Endothelial cell (in vitro differentiated cells): ENCODE results near the gene PTPRT. TPM values are rescaled to one million over a fixed set of nuclear protein-coding genes. Genes with fewer than 3 reads are reported as not detected.

Experiments used
- DNase-seq: peaks from one replicate; pipeline ENCODE4 v3.0.0; 2021; ENCODE audit warnings: low spot score
- H3K27ac Mint-ChIP-seq: one replicate; pipeline ENCODE4 v1.8.0; 2021; ENCODE audit warnings: mixed read lengths, inconsistent platforms; ENCODE audit not compliant: unreplicated experiment
- H3K27me3 Mint-ChIP-seq: one replicate; pipeline ENCODE4 v1.8.0; 2021; ENCODE audit warnings: mild to moderate bottlenecking, moderate library complexity, mixed read lengths, inconsistent platforms; ENCODE audit not compliant: unreplicated experiment
- H3K36me3 Mint-ChIP-seq: one replicate; pipeline ENCODE4 v1.8.0; 2021; ENCODE audit warnings: mild to moderate bottlenecking, low read depth, mixed read lengths, inconsistent platforms; ENCODE audit not compliant: unreplicated experiment
- H3K4me1 Mint-ChIP-seq: one replicate; pipeline ENCODE4 v1.8.0; 2021; ENCODE audit warnings: mild to moderate bottlenecking, mixed read lengths, inconsistent platforms; ENCODE audit not compliant: unreplicated experiment
- H3K4me3 Mint-ChIP-seq: one replicate; pipeline ENCODE4 v1.8.0; 2021; ENCODE audit warnings: mild to moderate bottlenecking, mixed read lengths, inconsistent platforms; ENCODE audit not compliant: unreplicated experiment
- H3K9me3 Mint-ChIP-seq: one replicate; pipeline ENCODE4 v1.8.0; 2021; ENCODE audit warnings: mixed read lengths, inconsistent platforms; ENCODE audit not compliant: unreplicated experiment
- total RNA-seq: library from RNA; stranded (reverse); fragmentation: NEBNext Ultra II Directional; extraction: Animal tissue kit (Norgen Biotek cat#: 25700); gene quantifications from one replicate; pipeline ENCODE4 v1.2.1, GENCODE V29; 2021; ENCODE audit not compliant: unreplicated experiment
- TF ChIP-seq, protein P1 (sequence below): fragments of 200-600 bp; sonication (generic); IDR thresholded peaks from one replicate; pipeline ENCODE4 v1.5.0; 2021; ENCODE audit warnings: antibody characterized with exemption; ENCODE audit not compliant: unreplicated experiment

Gene PTPRT
- total RNA-seq, 1 donor from 2014 or later, result 0.10 TPM

GRCh38 chr20:42790111-42790510 is 399.6 kb downstream of the PTPRT start:
- TF ChIP-seq, protein P1, sequence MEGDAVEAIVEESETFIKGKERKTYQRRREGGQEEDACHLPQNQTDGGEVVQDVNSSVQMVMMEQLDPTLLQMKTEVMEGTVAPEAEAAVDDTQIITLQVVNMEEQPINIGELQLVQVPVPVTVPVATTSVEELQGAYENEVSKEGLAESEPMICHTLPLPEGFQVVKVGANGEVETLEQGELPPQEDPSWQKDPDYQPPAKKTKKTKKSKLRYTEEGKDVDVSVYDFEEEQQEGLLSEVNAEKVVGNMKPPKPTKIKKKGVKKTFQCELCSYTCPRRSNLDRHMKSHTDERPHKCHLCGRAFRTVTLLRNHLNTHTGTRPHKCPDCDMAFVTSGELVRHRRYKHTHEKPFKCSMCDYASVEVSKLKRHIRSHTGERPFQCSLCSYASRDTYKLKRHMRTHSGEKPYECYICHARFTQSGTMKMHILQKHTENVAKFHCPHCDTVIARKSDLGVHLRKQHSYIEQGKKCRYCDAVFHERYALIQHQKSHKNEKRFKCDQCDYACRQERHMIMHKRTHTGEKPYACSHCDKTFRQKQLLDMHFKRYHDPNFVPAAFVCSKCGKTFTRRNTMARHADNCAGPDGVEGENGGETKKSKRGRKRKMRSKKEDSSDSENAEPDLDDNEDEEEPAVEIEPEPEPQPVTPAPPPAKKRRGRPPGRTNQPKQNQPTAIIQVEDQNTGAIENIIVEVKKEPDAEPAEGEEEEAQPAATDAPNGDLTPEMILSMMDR, result no peak

DNA sequence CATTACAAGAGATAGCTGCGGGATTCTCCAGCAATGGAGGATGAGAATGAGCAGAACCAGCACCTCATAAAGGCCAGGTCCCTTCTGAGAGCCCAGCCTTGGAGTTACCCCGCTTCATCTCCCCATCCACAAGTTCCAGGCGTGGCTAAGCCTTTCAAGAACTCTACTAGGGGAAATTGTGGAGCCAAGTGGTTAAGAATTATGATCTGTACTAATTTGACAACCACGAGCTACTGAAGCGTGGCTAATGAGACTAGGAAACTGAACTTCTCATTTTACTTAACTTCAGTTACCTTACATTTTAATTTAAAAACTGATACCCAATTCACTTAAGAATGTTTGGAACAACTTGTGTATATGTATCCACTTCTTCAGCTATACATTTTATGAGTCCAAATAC is 401.0 kb downstream of the PTPRT start:
- no peak overlapping the region for H3K27ac Mint-ChIP-seq
- DNase-seq, result no peak
- no peaks in the 10 kb centered on the region for H3K4me1 Mint-ChIP-seq
- H3K4me3 Mint-ChIP-seq, result no peak overlapping the region
- peaks cover 5% of the 10 kb centered on the region for H3K27me3 Mint-ChIP-seq
- H3K36me3 Mint-ChIP-seq, result no peaks in the 10 kb centered on the region
- TF ChIP-seq, protein P1, result no peak
- peaks cover 51% of the 10 kb centered on the region for H3K9me3 Mint-ChIP-seq

More at GRCh38 chr20:42790111-42790510, 399.6 kb downstream of the PTPRT start:
- Mint-ChIP-seq H3K27me3 (peaks cover 9% of the 10 kb centered on the region), H3K4me1 (no peaks in the 10 kb centered on the region), H3K4me3 (no peak overlapping the region), H3K36me3 (no peaks in the 10 kb centered on the region), H3K27ac (no peak overlapping the region), H3K9me3 (peaks cover 51% of the 10 kb centered on the region)
- no peak for DNase-seq

- TF ChIP-seq, protein P1, result no peak
- peaks cover 51% of the 10 kb centered on the region for H3K9me3 Mint-ChIP-seq
Observed at GRCh38 chr20:42785041-42785440, 404.7 kb downstream of the PTPRT start.

DNA sequence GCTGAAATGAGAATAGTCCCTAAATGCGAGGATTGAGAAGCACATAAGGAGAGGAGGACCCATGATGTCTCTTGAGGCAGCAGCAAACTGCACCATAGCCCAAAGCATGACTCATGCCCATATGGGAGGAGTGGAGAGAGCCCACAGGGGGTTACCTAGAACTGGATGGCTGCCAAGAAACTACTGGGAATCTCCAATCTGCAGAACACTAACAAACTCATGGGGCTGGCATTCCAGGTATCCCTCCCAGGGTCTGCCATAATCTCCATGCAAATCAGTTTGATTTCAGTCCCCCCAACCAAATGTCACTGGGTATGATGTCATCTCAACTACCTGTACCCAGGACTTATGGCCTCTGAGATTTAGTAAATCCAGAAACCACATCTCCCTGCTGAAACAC is 410.5 kb downstream of the PTPRT start:
- no peak overlapping the region for H3K4me3 Mint-ChIP-seq
- no peak for DNase-seq
- no peak overlapping the region for H3K27ac Mint-ChIP-seq
- no peaks in the 10 kb centered on the region for H3K4me1 Mint-ChIP-seq
- TF ChIP-seq, protein P1, result no peak
- peaks cover 44% of the 10 kb centered on the region for H3K9me3 Mint-ChIP-seq
- H3K27me3 Mint-ChIP-seq, result peaks cover 4% of the 10 kb centered on the region
- H3K36me3 Mint-ChIP-seq, result peaks cover 6% of the 10 kb centered on the region

More at GRCh38 chr20:42785041-42785440, 404.7 kb downstream of the PTPRT start:
- DNase-seq, result no peak
- peaks cover 2% of the 10 kb centered on the region for H3K27me3 Mint-ChIP-seq
- peaks cover 6% of the 10 kb centered on the region for H3K36me3 Mint-ChIP-seq
- no peaks in the 10 kb centered on the region for H3K4me1 Mint-ChIP-seq
- H3K4me3 Mint-ChIP-seq, result no peak overlapping the region
- no peak overlapping the region for H3K27ac Mint-ChIP-seq

DNA sequence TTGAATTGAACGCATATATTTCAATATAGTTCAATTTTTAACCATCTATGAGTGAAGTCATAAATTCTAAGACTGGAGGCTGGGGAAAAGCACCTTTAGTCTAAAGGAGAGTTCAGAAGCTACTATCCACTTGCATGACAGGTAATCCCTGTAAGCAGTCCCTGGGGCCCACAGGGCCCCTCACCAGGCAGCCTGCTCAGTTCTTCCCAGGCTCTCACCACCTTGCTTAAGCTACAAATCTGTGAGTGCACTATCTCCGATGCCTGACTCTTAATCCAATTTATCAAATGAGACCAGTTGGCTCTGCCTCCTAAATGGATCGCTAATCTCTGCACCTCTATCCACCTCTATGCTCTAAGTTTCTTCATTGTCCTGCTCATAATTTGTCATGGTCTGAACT is 413.8 kb downstream of the PTPRT start:
- TF ChIP-seq, protein P1, result no peak
- Mint-ChIP-seq H3K4me1 (no peaks in the 10 kb centered on the region), H3K27ac (no peak overlapping the region), H3K27me3 (peaks cover 7% of the 10 kb centered on the region), H3K4me3 (no peak overlapping the region), H3K9me3 (peaks cover 37% of the 10 kb centered on the region), H3K36me3 (no peaks in the 10 kb centered on the region)
- DNase-seq, result no peak
